ENCODE measurements around the gene NAA16. TPM values are rescaled to one million over a fixed set of nuclear protein-coding genes. Genes with fewer than 3 reads are reported as not detected.
"Not testable (repeated sequence)": the region's sequence is repeated elsewhere in the genome, so short reads cannot be mapped to it uniquely, and the experiment has no call there.

NAA16 gene
- total RNA-seq, 2 donors from 2014 or later = 17.6 to 19.9 TPM

GRCh38 chr13:41424675-41425074, 113.6 kb downstream of the NAA16 start:
- DNase-seq (ENCODE audit: low spot score); H3K36me3 ChIP-seq; H3K27me3 ChIP-seq (replicated peaks; ENCODE audit: insufficient read depth); H3K27ac ChIP-seq; H3K9me3 ChIP-seq; intact Hi-C loops (cut with DNase I); H3K4me1 ChIP-seq (replicated peaks); H3K4me3 ChIP-seq: not testable (repeated sequence)
- WGBS = 95% methylated on average over 6 of the region's 6 CpGs

- DNase-seq (ENCODE audit: low spot score) = no peak
- Histone ChIP-seq H3K27me3 (replicated peaks; ENCODE audit: insufficient read depth) (peaks cover 4% of the 10 kb centered on the region), H3K36me3 (no peaks in the 10 kb centered on the region), H3K27ac (no peak overlapping the region), H3K4me3 (no peak overlapping the region), H3K9me3 (no peaks in the 10 kb centered on the region), H3K4me1 (replicated peaks) (no peaks in the 10 kb centered on the region)
- TF ChIP-seq POLR2A (IDR thresholded peaks at IDR 0.05) (no peak), CTCF (IDR thresholded peaks at IDR 0.05) (no peak), POLR2AphosphoS5 (IDR thresholded peaks at IDR 0.05) (no peak)
- WGBS = 75% methylated on average over 22 of the region's 22 CpGs
- intact Hi-C loops (cut with DNase I) = no loop called here
Measured at GRCh38 chr13:41426047-41426446, 115.0 kb downstream of the NAA16 start.

Small RNA genes lying within 50 kb of the gene (small RNA-seq; reads per million reads assigned to genes)
- 0 reads per million in 2 donors for gene RNU6-57P

Other genes with a start within 250 kb of the NAA16 start
- 10 to 100 TPM; 13.3 to 14.1 TPM for gene WBP4, start 249.8 kb upstream of the NAA16 start, total RNA-seq
- gene KBTBD6, start 178.5 kb upstream of the NAA16 start, total RNA-seq = 10 to 100 TPM; 10.2 to 10.6 TPM
- 10 to 100 TPM; 10.5 to 13.2 TPM for gene KBTBD7, start 116.7 kb upstream of the NAA16 start, total RNA-seq
- gene MTRF1, start 47.7 kb upstream of the NAA16 start, total RNA-seq = 10 to 100 TPM; 10.8 to 22.2 TPM
- 100 to 1,000 TPM in 1 of 2 donors, 10 to 100 TPM in 1; 87.0 to 140 TPM for gene RGCC, start 146.3 kb downstream of the NAA16 start, total RNA-seq